Smooth muscle cell (in vitro differentiated cells): Measurements from ENCODE around the gene SRSF2. TPM values are rescaled to one million over a fixed set of nuclear protein-coding genes. Genes with fewer than 3 reads are reported as not detected.

Experiments used
- DNase-seq: peaks from one replicate; lab custom pipeline; 2025; ENCODE audit not compliant: unreplicated experiment; lab: John Stamatoyannopoulos, UW
- H2AFZ ChIP-seq: fragments of 200-600 bp; sonication (generic); 2 replicates; pipeline ENCODE4 v1.6.0; 2016; ENCODE audit warnings: antibody characterized with exemption, low read depth, mild to moderate bottlenecking
- H3F3A ChIP-seq: fragments of 200-600 bp; sonication (generic); 2 replicates; pipeline ENCODE4 v1.6.0; 2017; ENCODE audit warnings: antibody characterized with exemption, low read depth
- H3K27ac ChIP-seq: fragments of 200-600 bp; sonication (generic); 2 replicates; pipeline ENCODE4 v1.5.1; 2016; ENCODE audit warnings: low read depth, mild to moderate bottlenecking
- H3K27me3 ChIP-seq: fragments of 200-600 bp; sonication (generic); 2 replicates; pipeline ENCODE4 v1.6.1; 2016; ENCODE audit warnings: low read depth, mild to moderate bottlenecking
- H3K36me3 ChIP-seq: fragments of 200-600 bp; sonication (generic); 2 replicates; pipeline ENCODE4 v1.5.1; 2016; ENCODE audit warnings: low read depth
- H3K4me1 ChIP-seq: fragments of 200-600 bp; sonication (generic); 2 replicates; pipeline ENCODE4 v1.5.1; 2016; ENCODE audit warnings: low read depth
- H3K4me2 ChIP-seq: fragments of 200-600 bp; sonication (generic); 2 replicates; pipeline ENCODE4 v1.6.0; 2016; ENCODE audit warnings: mild to moderate bottlenecking
- H3K4me3 ChIP-seq: fragments of 200-600 bp; sonication (generic); 2 replicates; pipeline ENCODE4 v1.5.1; 2016; ENCODE audit warnings: mild to moderate bottlenecking
- H3K79me2 ChIP-seq: fragments of 200-600 bp; sonication (generic); 2 replicates; pipeline ENCODE4 v1.6.0; 2016; ENCODE audit warnings: low read depth, mild to moderate bottlenecking
- H3K9ac ChIP-seq: fragments of 200-600 bp; sonication (generic); 2 replicates; pipeline ENCODE4 v1.6.0; 2016; ENCODE audit warnings: low read depth
- H3K9me3 ChIP-seq: fragments of 200-600 bp; sonication (generic); replicated peaks from 2 replicates; pipeline ENCODE4 v1.5.1; 2016; ENCODE audit warnings: low read depth
- H4K20me1 ChIP-seq: fragments of 200-600 bp; sonication (generic); 2 replicates; pipeline ENCODE4 v1.6.0; 2016; ENCODE audit warnings: low read depth
- CTCF ChIP-seq: fragments of 200-600 bp; sonication (generic); IDR thresholded peaks from 2 replicates; pipeline ENCODE4 v1.5.1; 2017; ENCODE audit warnings: borderline replicate concordance, mild to moderate bottlenecking, antibody characterized with exemption; ENCODE audit not compliant: insufficient read depth, poor library complexity, severe bottlenecking
- WGBS: methylation state at CpG from one replicate; pipeline ENCODE4 v1.1.7; 2016; ENCODE audit warnings: low lambda C conversion rate; 5-methylcytosine and 5-hydroxymethylcytosine counted together
- microRNA counts: library from miRNA; unstranded; fragments of <30 nt; microRNA quantifications from one replicate; lab custom pipeline; 2016
- microRNA-seq: library from miRNA; unstranded; fragments of <30 nt; microRNA quantifications from one replicate; pipeline ENCODE4, GENCODE V29; 2016; ENCODE audit warnings: borderline number of aligned reads
- polyA plus RNA-seq: library from polyadenylated mRNA; unstranded; fragments of >200 nt; fragmentation: Nextera tagmentation; extraction: Ambion mirVana; gene quantifications from 2 replicates; pipeline ENCODE4 v1.2.1, GENCODE V29; 2016
- small RNA-seq: library from RNA; depleted of rRNA; stranded (forward); fragments of <200 nt; gene quantifications from one replicate; pipeline ENCODE3, GENCODE V24; 2014
- total RNA-seq: library from RNA; depleted of rRNA; stranded (reverse); fragments of >200 nt; gene quantifications from 2 replicates; pipeline ENCODE4 v1.2.3, GENCODE V29; 2014

Gene SRSF2
- total and polyA plus RNA-seq, 2 experiments from 2014 or later: 109 to 166 TPM

GRCh38 chr17:76685366-76685765, 51.8 kb downstream of the SRSF2 start:
- peaks cover 4% of the 10 kb centered on the region for H3K79me2 ChIP-seq
- 92% methylated on average over 12 of the region's 12 CpGs for WGBS
- no peak overlapping the region for H3K4me2 ChIP-seq
- peaks cover 13% of the 10 kb centered on the region for H3F3A ChIP-seq
- TF ChIP-seq CTCF: no peak
- no peak overlapping the region for H3K27ac ChIP-seq
- peaks cover 56% of the 10 kb centered on the region for H4K20me1 ChIP-seq
- H3K4me3 ChIP-seq: no peak overlapping the region
- no peak for DNase-seq
- H2AFZ ChIP-seq: no peak overlapping the region
- peaks cover 19% of the 10 kb centered on the region for H3K4me1 ChIP-seq
- H3K9ac ChIP-seq: no peak overlapping the region
- H3K9me3 ChIP-seq: no peaks in the 10 kb centered on the region
- H3K27me3 ChIP-seq: no peaks in the 10 kb centered on the region
- no peaks in the 10 kb centered on the region for H3K36me3 ChIP-seq

GRCh38 chr17:76684756-76685155, 52.4 kb downstream of the SRSF2 start:
- no peak for TF ChIP-seq CTCF
- no peak overlapping the region for H3K27ac ChIP-seq
- H3K4me3 ChIP-seq: no peak overlapping the region
- 96% methylated on average over 7 of the region's 7 CpGs for WGBS
- no peaks in the 10 kb centered on the region for H3K27me3 ChIP-seq
- no peak overlapping the region for H3K9ac ChIP-seq
- no peaks in the 10 kb centered on the region for H3K36me3 ChIP-seq
- peaks cover 19% of the 10 kb centered on the region for H3K4me1 ChIP-seq
- H3K79me2 ChIP-seq: no peaks in the 10 kb centered on the region
- H3K4me2 ChIP-seq: no peak overlapping the region
- no peak overlapping the region for H2AFZ ChIP-seq
- no peaks in the 10 kb centered on the region for H3K9me3 ChIP-seq
- peaks cover 55% of the 10 kb centered on the region for H4K20me1 ChIP-seq
- peaks cover 13% of the 10 kb centered on the region for H3F3A ChIP-seq
- no peak for DNase-seq

MicroRNA genes within 50 kb of the gene (microRNA counts, 767-probe panel; counts per million panel counts)
- microRNA hsa-miR-636 (lab: Ali Mortazavi, UCI): 183 counts per million

Small RNA genes within 50 kb of the gene (microRNA-seq; reads per million reads assigned to microRNA genes)
- not detected for gene MIR636

Small RNA genes within 50 kb of the gene (small RNA-seq; reads per million reads assigned to genes)
- gene AC005837.3: 0.63 reads per million, percentile 22 among the genes with 10 or more reads in this experiment
- gene RF02271: not detected
- gene RNU6-97P: not detected
- gene RNY4P36: 0.13 reads per million

Other genes with a start within 250 kb of the SRSF2 start
- gene RHBDF2, start 235.9 kb downstream of the SRSF2 start, total RNA-seq: 4.9 and 12.2 TPM in 2 replicates
- 20.5 and 25.4 TPM in 2 replicates for gene RHBDF2, start 235.9 kb downstream of the SRSF2 start, polyA plus RNA-seq
- gene CYGB, start 199.6 kb downstream of the SRSF2 start, total RNA-seq: 4.9 and 13.9 TPM in 2 replicates
- gene CYGB, start 199.6 kb downstream of the SRSF2 start, polyA plus RNA-seq: 20.5 and 22.2 TPM in 2 replicates
- gene PRCD, start 197.3 kb downstream of the SRSF2 start, total RNA-seq: 0.31 and 1.4 TPM in 2 replicates
- 5.0 and 5.8 TPM in 2 replicates for gene PRCD, start 197.3 kb downstream of the SRSF2 start, polyA plus RNA-seq
- 6.9 and 9.9 TPM in 2 replicates for gene ST6GALNAC2, start 151.5 kb downstream of the SRSF2 start, total RNA-seq
- gene ST6GALNAC2, start 151.5 kb downstream of the SRSF2 start, polyA plus RNA-seq: 1.2 and 13.2 TPM in 2 replicates
- not detected in 2 replicates for gene ST6GALNAC1, start 93.6 kb downstream of the SRSF2 start, total RNA-seq
- not detected in 2 replicates for gene ST6GALNAC1, start 93.6 kb downstream of the SRSF2 start, polyA plus RNA-seq
- 131 and 134 TPM in 2 replicates for gene MXRA7, start 26.4 kb downstream of the SRSF2 start, total RNA-seq
- 157 and 158 TPM in 2 replicates for gene MXRA7, start 26.4 kb downstream of the SRSF2 start, polyA plus RNA-seq
- gene JMJD6, start 10.7 kb downstream of the SRSF2 start, total RNA-seq: 32.0 and 32.7 TPM in 2 replicates
- 52.3 and 54.7 TPM in 2 replicates for gene JMJD6, start 10.7 kb downstream of the SRSF2 start, polyA plus RNA-seq
- 28.2 and 32.5 TPM in 2 replicates for gene METTL23, start 10.5 kb downstream of the SRSF2 start, total RNA-seq
- 46.2 and 47.1 TPM in 2 replicates for gene METTL23, start 10.5 kb downstream of the SRSF2 start, polyA plus RNA-seq
- gene MFSD11, start 788 bp upstream of the SRSF2 start, total RNA-seq: 56.6 and 58.6 TPM in 2 replicates
- gene MFSD11, start 788 bp upstream of the SRSF2 start, polyA plus RNA-seq: 28.1 and 31.9 TPM in 2 replicates
- gene MGAT5B, start 131.1 kb upstream of the SRSF2 start, total RNA-seq: 0.27 and 7.6 TPM in 2 replicates
- gene MGAT5B, start 131.1 kb upstream of the SRSF2 start, polyA plus RNA-seq: 0.78 and 3.3 TPM in 2 replicates